DMS 273 treated with DMSO at 0.1 percent for 48 hours (cell line): ENCODE results near the gene LYSMD1.

ENCODE experiments used
- DNase-seq: peaks from one replicate; lab custom pipeline; 2025; lab: John Stamatoyannopoulos, UW

Gene LYSMD1

DNA sequence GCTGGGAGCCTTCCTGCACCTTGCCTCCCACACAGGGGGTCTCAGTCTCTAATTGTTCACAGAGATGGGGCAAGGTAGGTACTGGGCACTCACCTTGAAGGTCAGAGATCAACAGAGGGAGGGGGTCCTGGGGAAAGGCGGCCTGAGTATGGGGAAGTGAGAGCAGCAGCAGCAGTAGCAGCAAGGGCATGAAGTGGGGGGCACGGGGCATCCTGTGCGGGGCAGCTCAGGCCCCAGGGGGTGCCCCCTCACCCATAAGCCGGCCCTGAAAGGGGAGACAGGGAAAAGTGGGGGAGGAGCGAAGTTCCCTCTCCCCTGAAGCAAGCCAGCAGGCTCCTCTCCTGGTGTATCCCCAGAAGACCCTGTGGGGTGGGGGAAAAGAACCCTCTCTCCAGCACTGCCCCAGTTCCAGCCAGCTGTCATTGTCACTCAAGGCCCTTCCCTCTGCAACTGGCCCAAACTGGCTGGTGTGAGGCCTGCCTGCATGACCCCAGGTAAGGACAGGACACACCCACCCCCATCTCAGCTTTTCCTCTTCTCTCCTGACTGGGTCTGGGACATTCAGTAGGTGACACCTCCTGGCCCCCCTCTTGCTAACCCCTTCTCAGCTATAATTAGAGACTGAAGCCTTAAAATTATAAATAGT lies 23.2 kb downstream of the LYSMD1 start:
- no peak for DNase-seq

DNA sequence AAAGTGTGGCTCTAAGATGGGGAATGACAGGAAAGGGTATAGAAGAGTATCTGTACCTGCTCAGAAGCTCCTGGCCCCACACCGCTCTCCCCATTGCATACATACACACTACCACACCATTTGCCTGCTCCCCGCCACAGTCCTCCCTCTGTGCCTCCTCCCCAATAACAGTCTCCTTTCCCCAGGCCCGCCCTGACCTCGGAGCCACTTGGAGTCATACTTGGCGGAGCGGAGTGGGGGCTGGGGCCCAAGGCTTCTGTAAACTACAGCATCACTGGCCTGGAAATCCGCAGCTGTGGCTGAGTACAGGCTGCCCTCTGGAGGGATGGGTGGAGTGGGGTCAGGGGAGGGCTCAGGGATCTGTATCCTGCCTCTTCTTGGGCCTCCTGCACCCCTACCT lies 27.9 kb downstream of the LYSMD1 start:
- DNase-seq = no peak

DNA sequence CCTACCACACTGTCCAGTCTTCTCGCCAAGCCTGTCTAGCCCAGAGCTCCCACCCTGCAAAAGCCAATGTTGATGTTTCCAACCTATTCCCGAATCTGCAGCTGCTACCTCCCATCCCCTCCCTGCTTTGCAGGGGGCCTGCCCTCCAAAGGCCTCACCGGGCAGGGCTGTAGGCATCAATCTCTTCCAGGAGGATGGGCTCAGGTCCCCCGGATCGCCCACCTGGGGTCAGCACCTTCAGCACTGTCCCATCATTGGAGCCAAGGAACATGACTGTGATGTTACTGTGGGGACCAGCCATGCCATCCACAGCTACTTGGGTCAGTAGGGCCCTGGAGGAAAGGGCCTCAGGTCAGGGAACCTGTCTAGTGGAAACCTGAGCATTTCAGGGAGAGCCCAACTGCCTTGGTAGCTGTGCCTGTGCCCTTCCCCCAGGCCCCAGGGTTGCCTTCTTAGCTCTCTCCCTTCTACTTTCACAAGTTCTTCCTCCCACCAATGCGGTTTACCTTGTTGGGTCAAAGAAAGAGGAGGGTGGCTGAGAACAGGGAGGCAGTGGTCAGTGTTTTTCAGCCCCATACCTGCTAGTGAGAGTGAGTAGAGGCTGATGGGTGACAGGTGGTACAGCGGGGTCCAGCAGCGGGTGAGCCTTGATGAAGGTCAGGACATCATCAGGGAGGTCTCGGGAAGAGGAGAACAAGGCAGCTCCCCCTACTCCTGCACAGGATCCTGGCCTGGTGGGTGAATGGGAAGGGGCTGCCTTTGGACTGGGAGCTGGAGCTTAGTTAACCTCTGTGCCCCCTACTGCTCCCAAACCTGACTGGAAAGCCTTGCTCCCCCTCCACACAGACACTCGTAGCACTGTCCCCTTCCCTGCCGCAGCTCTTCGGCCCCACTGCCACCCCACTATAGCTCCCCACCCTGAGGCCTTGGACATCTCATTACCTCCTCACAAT lies 30.0 kb downstream of the LYSMD1 start:
- no peak for DNase-seq

GRCh38 chr1:151134991-151135390 lies 30.7 kb downstream of the LYSMD1 start:
- DNase-seq = no peak

- DNase-seq = no peak
Observed at GRCh38 chr1:151134396-151134795, 31.3 kb downstream of the LYSMD1 start.

DNA sequence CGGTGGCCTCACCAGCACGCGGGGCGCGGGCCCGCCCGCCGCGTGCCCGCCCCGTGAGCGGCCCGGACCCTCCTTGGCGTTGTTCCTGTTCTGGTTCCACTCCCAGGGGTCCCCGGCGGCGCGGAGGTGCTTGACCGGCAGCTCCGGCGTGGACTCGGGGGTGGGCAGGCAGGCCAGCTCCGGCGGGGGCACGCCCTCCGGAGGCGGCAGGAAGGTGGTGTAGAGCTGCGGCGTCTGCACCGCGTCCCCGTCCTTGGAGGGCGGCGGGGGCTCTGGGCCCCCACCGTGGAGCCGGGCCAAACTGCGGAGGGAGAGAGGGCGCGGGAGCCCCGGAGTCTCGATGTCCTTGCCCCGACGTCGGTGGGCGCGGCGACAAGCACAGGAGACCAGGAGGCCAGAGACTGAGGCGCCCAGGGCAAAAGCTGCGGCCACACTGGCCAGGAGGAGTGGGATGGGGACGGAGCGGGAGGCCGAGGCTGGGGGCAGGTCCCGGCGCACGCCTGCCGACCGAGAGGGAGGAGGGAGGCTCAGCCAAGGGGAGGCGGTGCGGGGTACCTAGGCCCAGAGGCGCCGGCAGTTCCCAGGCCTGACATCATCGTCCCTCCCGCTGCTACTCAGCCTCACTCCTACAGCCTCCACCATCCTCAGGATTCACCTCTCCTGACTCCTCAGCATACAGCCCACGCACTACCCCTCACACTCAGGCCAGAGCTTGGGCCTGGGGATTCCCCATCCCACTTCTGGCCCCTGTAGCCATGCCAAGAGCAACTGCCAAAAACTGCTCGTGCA lies 32.5 kb downstream of the LYSMD1 start:
- no peak for DNase-seq

DNA sequence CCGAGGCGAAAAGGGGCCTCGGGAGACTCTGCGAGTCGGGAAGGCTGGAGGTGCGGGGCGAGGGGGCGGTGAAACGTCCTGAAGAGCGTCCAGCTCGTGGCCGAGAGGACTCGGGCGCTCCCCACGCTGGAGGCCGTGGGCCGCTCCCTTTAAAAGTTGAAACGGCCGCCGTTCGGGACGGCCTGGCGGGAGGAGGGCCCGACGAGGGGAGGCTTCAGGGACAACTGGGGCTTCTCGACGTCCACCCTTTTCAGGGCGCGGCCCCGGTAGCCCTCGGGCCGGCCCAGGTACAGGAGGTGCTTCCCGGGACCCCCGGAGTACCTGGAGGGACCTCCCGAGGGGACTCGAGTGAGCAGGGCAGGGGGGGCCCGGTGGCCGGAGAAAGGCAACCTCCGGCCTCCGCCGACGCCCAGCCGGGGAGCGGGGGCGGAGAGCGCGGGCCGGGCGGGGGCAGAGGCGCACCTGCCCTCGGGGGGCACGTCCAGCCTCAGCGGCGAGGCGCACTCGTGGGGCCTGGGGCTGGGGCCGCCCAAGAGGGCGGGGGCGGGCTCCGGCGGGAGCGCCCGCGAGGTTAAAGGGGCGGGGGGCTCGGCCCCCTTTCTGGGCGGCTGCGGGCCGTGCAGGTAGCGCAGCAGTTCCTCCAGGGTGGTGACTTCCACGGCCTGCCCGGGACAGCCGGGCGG lies 33.2 kb downstream of the LYSMD1 start:
- DNase-seq = no peak

DNA sequence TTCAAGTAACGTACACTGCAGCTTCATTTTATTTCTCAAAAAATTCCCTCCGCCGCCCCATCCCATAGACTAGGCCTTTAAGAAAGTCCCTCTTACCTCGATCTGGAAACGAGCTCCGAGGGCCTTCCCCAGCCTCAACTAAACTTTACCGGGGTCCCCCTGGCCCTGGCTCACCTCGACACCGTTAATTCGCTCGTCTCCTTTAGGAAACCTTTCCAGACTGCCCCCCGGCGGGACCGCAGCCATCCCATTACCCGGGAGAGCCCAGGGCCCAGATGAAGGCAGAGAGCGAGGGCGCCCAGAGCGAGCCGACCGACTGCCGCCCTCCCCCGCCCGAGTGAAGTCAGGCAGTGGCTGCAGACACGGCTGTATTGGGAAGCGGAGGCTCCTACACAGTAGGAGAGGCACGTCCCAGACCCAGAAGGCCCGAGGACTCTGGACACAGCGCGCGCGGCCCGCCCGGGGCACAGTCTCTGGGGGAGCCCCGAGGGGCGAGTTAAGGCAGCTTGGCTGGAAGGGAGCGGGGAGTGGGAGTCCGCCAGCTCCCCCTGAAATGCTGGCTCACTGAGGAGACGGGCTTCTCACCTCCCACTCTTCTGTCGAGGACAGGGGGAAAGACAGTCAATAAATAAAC lies 33.9 kb downstream of the LYSMD1 start:
- no peak for DNase-seq

- DNase-seq = no peak
Observed at GRCh38 chr1:151130987-151131586, 34.6 kb downstream of the LYSMD1 start.

- no peak for DNase-seq
Observed at GRCh38 chr1:151128800-151129199, 36.9 kb downstream of the LYSMD1 start.

- no peak for DNase-seq
Observed at GRCh38 chr1:151124763-151125403, 40.8 kb downstream of the LYSMD1 start.

GRCh38 chr1:151113877-151114276 lies 51.8 kb downstream of the LYSMD1 start:
- no peak for DNase-seq
